H1 (cell line): ENCODE data around the gene LCOR. TPM values are rescaled to one million over a fixed set of nuclear protein-coding genes. Genes with fewer than 3 reads are reported as not detected.

Experiments used
- CTCF ChIA-PET: fragments of 300-600 bp; sonication (Branson Sonifier 250); formaldehyde crosslinking; loops from one replicate; lab custom pipeline; 2021; ENCODE audit not compliant: partially characterized antibody; lab: Charles Lee
- POLR2A ChIA-PET: fragments of 300-600 bp; sonication (Branson Sonifier 250); formaldehyde crosslinking; loops from one replicate; lab custom pipeline; 2021; ENCODE audit warnings: inconsistent platforms; ENCODE audit not compliant: partially characterized antibody; lab: Charles Lee
- DNase-seq, 2 experiments: peaks; one replicate each; pipeline versions ENCODE4 v3.0.0 to v3.0.0-alpha.2; 2010 to 2022; ENCODE audit warnings: low spot score in 2 of 2, low read depth in 1 of 2, mixed read lengths in 1 of 2
- FAIRE-seq: peaks from 2 replicates; lab custom pipeline; 2011; peaks lifted over from hg19 to GRCh38; lab: Jason Lieb, UNC
- H2AFZ ChIP-seq: 2 replicates; pipeline ENCODE4 v1.8.1; 2012; ENCODE audit warnings: low read length, inconsistent platforms
- H2AK5ac ChIP-seq: 2 replicates; pipeline ENCODE4 v1.6.1; 2013; ENCODE audit warnings: low read depth, low read length
- H2BK120ac ChIP-seq: replicated peaks from 2 replicates; pipeline ENCODE3; 2013; ENCODE audit warnings: low read depth, low read length, inconsistent platforms
- H2BK12ac ChIP-seq: 2 replicates; pipeline ENCODE4 v1.6.1; 2013; ENCODE audit warnings: low read depth, low read length
- H2BK15ac ChIP-seq: 2 replicates; pipeline ENCODE4 v1.6.1; 2013; ENCODE audit warnings: low read length
- H2BK20ac ChIP-seq: 2 replicates; pipeline ENCODE4 v1.6.1; 2013; ENCODE audit warnings: low read length
- H2BK5ac ChIP-seq: 2 replicates; pipeline ENCODE4 v1.6.1; 2013; ENCODE audit warnings: low read depth, low read length
- H3K14ac ChIP-seq: 2 replicates; pipeline ENCODE4 v1.6.1; 2013; ENCODE audit warnings: inconsistent platforms; ENCODE audit not compliant: insufficient read length
- H3K18ac ChIP-seq: 2 replicates; pipeline ENCODE4 v1.6.1; 2013; ENCODE audit warnings: low read length; ENCODE audit errors: extremely low read depth
- H3K23ac ChIP-seq: 2 replicates; pipeline ENCODE4 v1.6.1; 2013; ENCODE audit warnings: inconsistent platforms; ENCODE audit not compliant: insufficient read length
- H3K23me2 ChIP-seq: 2 replicates; pipeline ENCODE4 v1.6.1; 2013; ENCODE audit warnings: low read depth, low read length
- H3K27ac ChIP-seq: 2 replicates; pipeline ENCODE4 v1.6.1; 2011; ENCODE audit warnings: low read depth, low read length, inconsistent platforms
- H3K27me3 ChIP-seq, 4 experiments: replicated peaks in 1 of 4; 1 replicate in 1 of 4; 2 replicates in 3 of 4; pipeline versions ENCODE4 v1.6.1 to v1.8.1; 2011 to 2013; ENCODE audit warnings: low read length in 3 of 4, mild to moderate bottlenecking in 3 of 4, inconsistent platforms in 2 of 4, mixed read lengths in 2 of 4, moderate library complexity in 1 of 4; ENCODE audit not compliant: control insufficient read depth in 3 of 4, insufficient read depth in 3 of 4; ENCODE audit errors: extremely low read depth in 1 of 4
- H3K36me3 ChIP-seq, 4 experiments: 2 replicates each; pipeline versions ENCODE4 v1.6.1 to v1.8.1; 2011 to 2013; ENCODE audit warnings: mild to moderate bottlenecking in 4 of 4, low read length in 3 of 4, moderate library complexity in 2 of 4, control low read depth in 1 of 4, inconsistent platforms in 1 of 4; ENCODE audit not compliant: insufficient read depth in 4 of 4, control insufficient read depth in 2 of 4
- H3K4ac ChIP-seq: replicated peaks from 2 replicates; pipeline ENCODE3; 2013; ENCODE audit warnings: low read length, low read depth, mixed read lengths, inconsistent platforms; ENCODE audit not compliant: insufficient read length
- H3K4me1 ChIP-seq, 4 experiments: replicated peaks in 1 of 4; 1 replicate in 1 of 4; 2 replicates in 3 of 4; pipeline versions ENCODE4 v1.6.1 to v1.8.1; 2011 to 2013; ENCODE audit warnings: low read length in 3 of 4, inconsistent platforms in 2 of 4, mixed read lengths in 1 of 4; ENCODE audit not compliant: insufficient read depth in 4 of 4, control insufficient read depth in 3 of 4
- H3K4me2 ChIP-seq, 2 experiments: 2 replicates each; pipeline versions ENCODE4 v1.6.1 to v1.8.1; 2011 to 2013; ENCODE audit warnings: low read depth in 2 of 2, low read length in 2 of 2, control low read depth in 1 of 2, inconsistent platforms in 1 of 2, mild to moderate bottlenecking in 1 of 2; ENCODE audit not compliant: insufficient read depth in 1 of 2
- H3K4me3 ChIP-seq, 4 experiments: fragments of 200-600, 300-600 bp in 1 of 4; sonication (generic), shearing (Covaris generic), sonication (Bioruptor Twin) in 1 of 4; 2 replicates each; pipeline versions ENCODE4 v1.5.1 to v1.8.1; 2011 to 2016; ENCODE audit warnings: low read length in 4 of 4, low read depth in 3 of 4, control low read depth in 2 of 4, inconsistent platforms in 2 of 4, mild to moderate bottlenecking in 2 of 4, mixed read lengths in 1 of 4, moderate library complexity in 1 of 4; ENCODE audit not compliant: insufficient read depth in 2 of 4; ENCODE audit errors: extremely low read depth in 1 of 4
- H3K56ac ChIP-seq: replicated peaks from 2 replicates; pipeline ENCODE3; 2013; ENCODE audit warnings: low read depth, mild to moderate bottlenecking, mixed read lengths, low read length, inconsistent platforms; ENCODE audit not compliant: insufficient read length
- H3K79me1 ChIP-seq: 2 replicates; pipeline ENCODE4 v1.6.1; 2013; ENCODE audit warnings: low read depth, low read length, control low read depth
- H3K79me2 ChIP-seq, 2 experiments: 2 replicates each; pipeline versions ENCODE4 v1.6.1 to v1.8.1; 2012 to 2013; ENCODE audit warnings: low read length in 2 of 2, mild to moderate bottlenecking in 2 of 2, inconsistent platforms in 1 of 2; ENCODE audit not compliant: insufficient read depth in 2 of 2, control insufficient read depth in 1 of 2
- H3K9ac ChIP-seq, 4 experiments: replicated peaks in 1 of 4; 1 replicate in 1 of 4; 2 replicates in 3 of 4; pipeline versions ENCODE4 v1.6.1 to v1.8.1; 2011 to 2013; ENCODE audit warnings: low read depth in 3 of 4, low read length in 3 of 4, control low read depth in 2 of 4, mild to moderate bottlenecking in 2 of 4, moderate library complexity in 2 of 4, inconsistent platforms in 1 of 4; ENCODE audit errors: extremely low read depth in 1 of 4
- H3K9me3 ChIP-seq, 2 experiments: 2 replicates each; pipeline versions ENCODE4 v1.6.1 to v1.8.1; 2012 to 2013; ENCODE audit warnings: mild to moderate bottlenecking in 2 of 2, moderate library complexity in 2 of 2, control low read depth in 1 of 2, inconsistent platforms in 1 of 2, low read depth in 1 of 2, low read length in 1 of 2, mixed read lengths in 1 of 2; ENCODE audit not compliant: insufficient read depth in 2 of 2
- H4K20me1 ChIP-seq, 2 experiments: replicated peaks in 1 of 2; 2 replicates each; pipeline versions ENCODE3 to v1.8.1; 2011 to 2013; ENCODE audit warnings: inconsistent platforms in 2 of 2, low read length in 2 of 2, mild to moderate bottlenecking in 1 of 2; ENCODE audit not compliant: insufficient read depth in 2 of 2, control insufficient read depth in 1 of 2
- H4K5ac ChIP-seq: 2 replicates; pipeline ENCODE4 v1.6.1; 2013; ENCODE audit warnings: low read length, low read depth, mixed read lengths, inconsistent platforms; ENCODE audit not compliant: insufficient read length
- H4K8ac ChIP-seq: 2 replicates; pipeline ENCODE4 v1.8.0; 2013; ENCODE audit warnings: mild to moderate bottlenecking, moderate library complexity, low read length, inconsistent platforms; ENCODE audit not compliant: insufficient read depth; ENCODE audit errors: extremely low read depth
- H4K91ac ChIP-seq: replicated peaks from 2 replicates; pipeline ENCODE3; 2013; ENCODE audit warnings: low read length, mixed read lengths, inconsistent platforms; ENCODE audit not compliant: insufficient read length
- CBX5 ChIP-seq: fragments of 300-800, 300-1000 bp; sonication (generic); IDR thresholded peaks from 2 replicates; pipeline ENCODE4 v1.7.1; 2016; ENCODE audit warnings: antibody characterized with exemption, low read length, low read depth
- FOSL1 ChIP-seq: IDR thresholded peaks from 2 replicates; pipeline ENCODE4 v1.6.1; 2011; ENCODE audit warnings: mild to moderate bottlenecking, low read depth, low read length, moderate library complexity; ENCODE audit not compliant: insufficient read depth
- GTF2F1 ChIP-seq: IDR thresholded peaks from 2 replicates; pipeline ENCODE4 v1.6.1; 2012; ENCODE audit warnings: low read depth, low read length, improper control_type of control experiment, borderline replicate concordance
- KDM1A ChIP-seq: fragments of 200-600, 300-600 bp; sonication (generic); IDR thresholded peaks from 2 replicates; pipeline ENCODE4 v1.7.1; 2016; ENCODE audit warnings: mild to moderate bottlenecking, low read length, borderline replicate concordance
- KDM4A ChIP-seq: IDR thresholded peaks from one replicate; pipeline ENCODE4 v1.7.1; 2012; ENCODE audit warnings: low read depth, mild to moderate bottlenecking, moderate library complexity, low read length, inconsistent platforms; ENCODE audit not compliant: severe bottlenecking
- NANOG ChIP-seq: IDR thresholded peaks from 2 replicates; pipeline ENCODE4 v1.6.1; 2011; ENCODE audit warnings: low read length, low read depth, mild to moderate bottlenecking, inconsistent platforms; ENCODE audit not compliant: insufficient read depth, poor library complexity, severe bottlenecking
- POLR2A ChIP-seq, 2 experiments: IDR thresholded peaks; 1 replicate in 1 of 2; 2 replicates in 1 of 2; pipeline ENCODE4 v1.6.1; 2011; ENCODE audit warnings: low read depth in 2 of 2, low read length in 2 of 2, mild to moderate bottlenecking in 2 of 2; ENCODE audit errors: control extremely low read depth in 1 of 2
- RAD21 ChIP-seq, 2 experiments: IDR thresholded peaks in 1 of 2; conservative IDR thresholded peaks in 1 of 2; 2 replicates each; pipeline ENCODE4 v1.6.1; 2011; ENCODE audit warnings: low read depth in 2 of 2, low read length in 2 of 2, improper control_type of control experiment in 1 of 2, inconsistent platforms in 1 of 2, mild to moderate bottlenecking in 1 of 2, moderate library complexity in 1 of 2
- SUZ12 ChIP-seq: fragments of 200-600 bp; sonication (generic); IDR thresholded peaks from 2 replicates; pipeline ENCODE4 v1.6.1; 2012; ENCODE audit warnings: mild to moderate bottlenecking, inconsistent platforms, low read length, moderate library complexity, mixed read lengths
- YY1 ChIP-seq: IDR thresholded peaks from 2 replicates; pipeline ENCODE4 v1.6.1; 2011; ENCODE audit warnings: low read depth, mild to moderate bottlenecking, low read length
- WGBS, 2 experiments: shearing (Covaris generic) in 1 of 2; methylation state at CpG; one replicate each; pipeline versions ENCODE4 v1.1.6 to v1.1.7; 2013 to 2015; ENCODE audit warnings: low lambda C conversion rate in 2 of 2, mixed read lengths in 2 of 2, inconsistent platforms in 1 of 2, low coverage in 1 of 2, missing lambda C conversion rate in 1 of 2; ENCODE audit not compliant: insufficient replicate concordance in 2 of 2, insufficient coverage in 1 of 2, insufficient read length in 1 of 2; ENCODE audit errors: extremely low coverage in 1 of 2, missing lambda C conversion rate in 1 of 2; 5-methylcytosine and 5-hydroxymethylcytosine counted together
- polyA plus RNA-seq, 7 experiments: library from polyadenylated mRNA; depleted of rRNA in 3 of 7; stranded (reverse) in 5 of 7; unstranded in 2 of 7; fragments of >200 nt in 5 of 7; fragments of 200-250 nt in 2 of 7; gene quantifications; 1 replicate in 5 of 7; 2 replicates in 1 of 7; 4 replicates in 1 of 7; pipeline versions ENCODE4 v1.2.1 to v1.2.3, GENCODE V29; 2011 to 2013; ENCODE audit warnings: missing spikeins in 2 of 7, mixed read lengths in 2 of 7
- total RNA-seq: library from RNA; stranded (reverse); fragmentation: NEBNext Ultra II Directional; extraction: Animal tissue kit (Norgen Biotek cat#: 25700); gene quantifications from 2 replicates; pipeline ENCODE4 v1.2.1, GENCODE V29; 2021
- TF ChIP-seq, protein P1 (sequence below): IDR thresholded peaks from 2 replicates; pipeline ENCODE4 v1.6.1; 2012; ENCODE audit warnings: inconsistent platforms
- TF ChIP-seq, protein P2 (sequence below): IDR thresholded peaks from 2 replicates; pipeline ENCODE4 v1.6.1; 2012; ENCODE audit warnings: low read length, inconsistent platforms

Gene LCOR
- total and polyA plus RNA-seq, 2 of the 8 experiments (the other 6 are each of a cell fraction or from before 2014, with no cell fraction given): 4.7 to 25.5 TPM

DNA sequence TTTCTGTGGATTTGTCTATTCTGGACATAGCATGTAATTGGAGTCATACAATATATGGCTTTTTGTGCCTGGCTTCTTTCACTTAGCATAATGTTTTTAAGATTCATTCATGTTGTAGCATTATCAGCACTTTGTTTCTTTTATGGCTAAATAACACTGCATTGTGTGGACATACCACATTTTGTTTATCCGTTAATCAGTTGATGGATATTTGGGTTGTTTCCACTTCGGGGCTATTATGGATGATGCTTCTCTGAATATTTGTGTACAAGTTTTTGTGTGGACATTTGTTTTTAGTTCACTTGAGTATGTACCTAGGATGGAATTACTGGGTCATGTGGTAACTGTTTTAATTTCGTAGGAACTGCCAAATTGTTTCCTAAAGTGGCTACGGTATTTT, 6.4 kb downstream of the LCOR start:
- CTCF ChIA-PET: interaction anchor here (0.6 to 1.3 kb wide), 2 partner anchors 16 to 195 kb away, joined by 3 read pairs; no protein-coding TSS in a partner anchor
- Histone ChIP-seq H3K23ac (no peak overlapping the region), H2BK20ac (no peak overlapping the region), H4K91ac (no peak overlapping the region), H3K23me2 (peaks cover 2% of the 10 kb centered on the region; the same call in 1 of the 2 replicates), H2AK5ac (no peak overlapping the region), H3K4me1 (peaks cover 0 to 9% (median under 1%) of the 10 kb centered on the region in 4 experiments; a peak in 3 of 7 replicates), H2BK5ac (no peak overlapping the region), H4K20me1 (peaks cover 2 to 8% of the 10 kb centered on the region in 2 experiments), H3K56ac (no peak overlapping the region), H3K79me2 (peaks cover 26 to 99% of the 10 kb centered on the region in 2 experiments), H3K4me2 (no peak overlapping the region), H2BK15ac (no peak overlapping the region), H3K79me1 (no peaks in the 10 kb centered on the region; the same call in 1 of the 2 replicates), H4K8ac (no peak overlapping the region), H4K5ac (no peak overlapping the region), H3K9ac (no peak overlapping the region), H3K4me3 (no peak overlapping the region), H2AFZ (no peak overlapping the region), H3K4ac (no peak overlapping the region), H2BK12ac (no peak overlapping the region), H3K36me3 (no peaks in the 10 kb centered on the region), H3K27ac (no peak overlapping the region), H3K18ac (no peak overlapping the region), H2BK120ac (no peak overlapping the region), H3K27me3 (no peaks in the 10 kb centered on the region), H3K14ac (no peak overlapping the region), H3K9me3 (no peaks in the 10 kb centered on the region; a peak in 1 of 4 replicates)
- 84% methylated on average over 4 of the region's 4 CpGs; no CpG with 5 or more reads in 1 of the 2 experiments for WGBS, 2 experiments
- FAIRE-seq (no peak), DNase-seq (no peak)
- POLR2A ChIA-PET: no interaction called here
- no peak for TF ChIP-seq FOSL1
- TF ChIP-seq KDM4A: no peak
- no peak for TF ChIP-seq KDM1A
- TF ChIP-seq, protein P1, sequence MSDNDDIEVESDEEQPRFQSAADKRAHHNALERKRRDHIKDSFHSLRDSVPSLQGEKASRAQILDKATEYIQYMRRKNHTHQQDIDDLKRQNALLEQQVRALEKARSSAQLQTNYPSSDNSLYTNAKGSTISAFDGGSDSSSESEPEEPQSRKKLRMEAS: no peak
- no peak for TF ChIP-seq POLR2A (IDR thresholded peaks at IDR 0.05; ENCODE audit: control extremely low read depth in 1 of 2, low read depth in 2 of 2, low read length in 2 of 2)
- no peak for TF ChIP-seq CBX5
- TF ChIP-seq RAD21 (IDR thresholded peaks at IDR 0.05 in 1 of 2, conservative IDR thresholded peaks at IDR 0.05 in 1 of 2; ENCODE audit: low read depth in 2 of 2, low read length in 2 of 2): no peak
- no peak for TF ChIP-seq SUZ12
- no peak for TF ChIP-seq GTF2F1
- TF ChIP-seq YY1: no peak
- TF ChIP-seq, protein P2, sequence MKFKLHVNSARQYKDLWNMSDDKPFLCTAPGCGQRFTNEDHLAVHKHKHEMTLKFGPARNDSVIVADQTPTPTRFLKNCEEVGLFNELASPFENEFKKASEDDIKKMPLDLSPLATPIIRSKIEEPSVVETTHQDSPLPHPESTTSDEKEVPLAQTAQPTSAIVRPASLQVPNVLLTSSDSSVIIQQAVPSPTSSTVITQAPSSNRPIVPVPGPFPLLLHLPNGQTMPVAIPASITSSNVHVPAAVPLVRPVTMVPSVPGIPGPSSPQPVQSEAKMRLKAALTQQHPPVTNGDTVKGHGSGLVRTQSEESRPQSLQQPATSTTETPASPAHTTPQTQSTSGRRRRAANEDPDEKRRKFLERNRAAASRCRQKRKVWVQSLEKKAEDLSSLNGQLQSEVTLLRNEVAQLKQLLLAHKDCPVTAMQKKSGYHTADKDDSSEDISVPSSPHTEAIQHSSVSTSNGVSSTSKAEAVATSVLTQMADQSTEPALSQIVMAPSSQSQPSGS: no peak
- no peak for TF ChIP-seq NANOG
